IMR-90 (cell line): ENCODE data around the gene SLC18A3. TPM values are rescaled to one million over a fixed set of nuclear protein-coding genes. Genes with fewer than 3 reads are reported as not detected.

ENCODE experiments used
- CHD1 ChIP-seq: IDR thresholded peaks from 2 replicates; pipeline ENCODE4 v1.6.1; 2012; ENCODE audit warnings: low read depth, low read length, improper control_type of control experiment
- polyA plus RNA-seq, 3 experiments: library from polyadenylated mRNA; depleted of rRNA; stranded (reverse); fragments of >200 nt; gene quantifications; 2 replicates each; pipeline ENCODE4 v1.2.3, GENCODE V29; 2012; ENCODE audit warnings: low replicate concordance in 1 of 3
- total RNA-seq: library from RNA; depleted of rRNA; stranded (reverse); fragments of >200 nt; gene quantifications from 2 replicates; pipeline ENCODE4 v1.2.3, GENCODE V29; 2012
- TF ChIP-seq, protein P1 (sequence below): fragments of 150-350 bp; IDR thresholded peaks from 2 replicates; pipeline ENCODE4 v1.6.1; 2016; ENCODE audit warnings: low read depth, mild to moderate bottlenecking, low read length, moderate library complexity, borderline replicate concordance

The SLC18A3 gene
- total and polyA plus RNA-seq, 2 of the 4 experiments (the other 2 are of a cell fraction) = not detected

- TF ChIP-seq, protein P1, sequence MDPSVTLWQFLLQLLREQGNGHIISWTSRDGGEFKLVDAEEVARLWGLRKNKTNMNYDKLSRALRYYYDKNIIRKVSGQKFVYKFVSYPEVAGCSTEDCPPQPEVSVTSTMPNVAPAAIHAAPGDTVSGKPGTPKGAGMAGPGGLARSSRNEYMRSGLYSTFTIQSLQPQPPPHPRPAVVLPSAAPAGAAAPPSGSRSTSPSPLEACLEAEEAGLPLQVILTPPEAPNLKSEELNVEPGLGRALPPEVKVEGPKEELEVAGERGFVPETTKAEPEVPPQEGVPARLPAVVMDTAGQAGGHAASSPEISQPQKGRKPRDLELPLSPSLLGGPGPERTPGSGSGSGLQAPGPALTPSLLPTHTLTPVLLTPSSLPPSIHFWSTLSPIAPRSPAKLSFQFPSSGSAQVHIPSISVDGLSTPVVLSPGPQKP = no peak
- no peak for TF ChIP-seq CHD1
These were observed 6.5 kb downstream of the SLC18A3 start (continued) for GRCh38 chr10:49616421-49617101.
